Activated naive CD4-positive, alpha-beta T cell treated with anti-CD3 and anti-CD28 coated beads, Interleukin-2, amount 50 U/mL, for 24 hours (primary cell): ENCODE results near the gene ATG16L1.

Experiments used
- H3K27ac Mint-ChIP-seq: one replicate; pipeline ENCODE4 v1.8.0; 2021; ENCODE audit warnings: mild to moderate bottlenecking, mixed read lengths
- H3K27me3 Mint-ChIP-seq: one replicate; pipeline ENCODE4 v1.8.0; 2021; ENCODE audit warnings: mixed read lengths
- H3K36me3 Mint-ChIP-seq: one replicate; pipeline ENCODE4 v1.8.0; 2021; ENCODE audit warnings: mixed read lengths
- H3K4me1 Mint-ChIP-seq: one replicate; pipeline ENCODE4 v1.8.0; 2021; ENCODE audit warnings: mixed read lengths
- H3K4me3 Mint-ChIP-seq: one replicate; pipeline ENCODE4 v1.8.0; 2021; ENCODE audit warnings: mild to moderate bottlenecking, mixed read lengths
- H3K9me3 Mint-ChIP-seq: one replicate; pipeline ENCODE4 v1.8.0; 2021; ENCODE audit warnings: mixed read lengths

ATG16L1 gene

GRCh38 chr2:233221378-233222063 is 30.0 kb upstream of the ATG16L1 start:
- Mint-ChIP-seq H3K9me3 (no peaks in the 10 kb centered on the region), H3K4me1 (peaks cover 4% of the 10 kb centered on the region), H3K27ac (no peak overlapping the region), H3K27me3 (no peaks in the 10 kb centered on the region), H3K36me3 (peaks cover 2% of the 10 kb centered on the region), H3K4me3 (no peak overlapping the region)

GRCh38 chr2:233223059-233223894 is 28.2 kb upstream of the ATG16L1 start:
- Mint-ChIP-seq H3K27ac (no peak overlapping the region), H3K4me3 (no peak overlapping the region), H3K9me3 (no peaks in the 10 kb centered on the region), H3K27me3 (no peaks in the 10 kb centered on the region), H3K4me1 (peaks cover 4% of the 10 kb centered on the region), H3K36me3 (peaks cover 2% of the 10 kb centered on the region)

GRCh38 chr2:233225230-233226068 is 26.0 kb upstream of the ATG16L1 start:
- Mint-ChIP-seq H3K27me3 (no peaks in the 10 kb centered on the region), H3K4me3 (no peak overlapping the region), H3K36me3 (peaks cover 2% of the 10 kb centered on the region), H3K27ac (no peak overlapping the region), H3K9me3 (no peaks in the 10 kb centered on the region), H3K4me1 (peaks cover 4% of the 10 kb centered on the region)

GRCh38 chr2:233226511-233227031 is 24.9 kb upstream of the ATG16L1 start:
- H3K4me1 Mint-ChIP-seq: peaks cover 8% of the 10 kb centered on the region
- H3K4me3 Mint-ChIP-seq: no peak overlapping the region
- peaks cover 2% of the 10 kb centered on the region for H3K36me3 Mint-ChIP-seq
- no peaks in the 10 kb centered on the region for H3K27me3 Mint-ChIP-seq
- no peaks in the 10 kb centered on the region for H3K9me3 Mint-ChIP-seq
- no peak overlapping the region for H3K27ac Mint-ChIP-seq

GRCh38 chr2:233227346-233227978 is 24.0 kb upstream of the ATG16L1 start:
- Mint-ChIP-seq H3K4me3 (no peak overlapping the region), H3K4me1 (peaks cover 8% of the 10 kb centered on the region), H3K27me3 (no peaks in the 10 kb centered on the region), H3K27ac (peak overlapping the region; percentile 8), H3K9me3 (no peaks in the 10 kb centered on the region), H3K36me3 (peaks cover 2% of the 10 kb centered on the region)

GRCh38 chr2:233228376-233228775 is 23.1 kb upstream of the ATG16L1 start:
- H3K36me3 Mint-ChIP-seq: peaks cover 2% of the 10 kb centered on the region
- peaks cover 8% of the 10 kb centered on the region for H3K4me1 Mint-ChIP-seq
- no peak overlapping the region for H3K4me3 Mint-ChIP-seq
- H3K27me3 Mint-ChIP-seq: no peaks in the 10 kb centered on the region
- no peaks in the 10 kb centered on the region for H3K9me3 Mint-ChIP-seq
- H3K27ac Mint-ChIP-seq: no peak overlapping the region

- Mint-ChIP-seq H3K36me3 (no peaks in the 10 kb centered on the region), H3K4me1 (peaks cover 27% of the 10 kb centered on the region), H3K27ac (no peak overlapping the region), H3K27me3 (no peaks in the 10 kb centered on the region), H3K9me3 (no peaks in the 10 kb centered on the region), H3K4me3 (peak overlapping the region; percentile 40)
Observed at GRCh38 chr2:233233618-233234230, 17.7 kb upstream of the ATG16L1 start.

- Mint-ChIP-seq H3K4me1 (peaks cover 33% of the 10 kb centered on the region), H3K27ac (peak overlapping the region; percentile 62), H3K9me3 (no peaks in the 10 kb centered on the region), H3K4me3 (peak overlapping the region; percentile 40), H3K36me3 (no peaks in the 10 kb centered on the region), H3K27me3 (no peaks in the 10 kb centered on the region)
Observed at GRCh38 chr2:233234264-233234663, 17.2 kb upstream of the ATG16L1 start.

GRCh38 chr2:233234996-233235395 is 16.5 kb upstream of the ATG16L1 start:
- Mint-ChIP-seq H3K27ac (no peak overlapping the region), H3K4me3 (no peak overlapping the region), H3K9me3 (no peaks in the 10 kb centered on the region), H3K4me1 (peaks cover 40% of the 10 kb centered on the region), H3K27me3 (no peaks in the 10 kb centered on the region), H3K36me3 (no peaks in the 10 kb centered on the region)

- Mint-ChIP-seq H3K4me3 (no peak overlapping the region), H3K27me3 (no peaks in the 10 kb centered on the region), H3K27ac (no peak overlapping the region), H3K9me3 (no peaks in the 10 kb centered on the region), H3K4me1 (peaks cover 44% of the 10 kb centered on the region), H3K36me3 (no peaks in the 10 kb centered on the region)
Observed at GRCh38 chr2:233235977-233236376, 15.5 kb upstream of the ATG16L1 start.

GRCh38 chr2:233236820-233237589 is 14.5 kb upstream of the ATG16L1 start:
- Mint-ChIP-seq H3K9me3 (no peaks in the 10 kb centered on the region), H3K27me3 (no peaks in the 10 kb centered on the region), H3K4me3 (no peak overlapping the region), H3K4me1 (peaks cover 53% of the 10 kb centered on the region), H3K36me3 (no peaks in the 10 kb centered on the region), H3K27ac (peak overlapping the region; percentile 12)

GRCh38 chr2:233240897-233241296 is 10.6 kb upstream of the ATG16L1 start:
- Mint-ChIP-seq H3K9me3 (no peaks in the 10 kb centered on the region), H3K4me1 (peaks cover 65% of the 10 kb centered on the region), H3K36me3 (no peaks in the 10 kb centered on the region), H3K27me3 (no peaks in the 10 kb centered on the region), H3K27ac (peak overlapping the region; percentile 81), H3K4me3 (peak overlapping the region; percentile 55)

- no peak overlapping the region for H3K4me3 Mint-ChIP-seq
- H3K36me3 Mint-ChIP-seq: no peaks in the 10 kb centered on the region
- H3K4me1 Mint-ChIP-seq: peaks cover 70% of the 10 kb centered on the region
- no peaks in the 10 kb centered on the region for H3K27me3 Mint-ChIP-seq
- H3K9me3 Mint-ChIP-seq: no peaks in the 10 kb centered on the region
- H3K27ac Mint-ChIP-seq: no peak overlapping the region
Observed at GRCh38 chr2:233241803-233242202, 9.7 kb upstream of the ATG16L1 start.

GRCh38 chr2:233242231-233242927 is 9.1 kb upstream of the ATG16L1 start:
- H3K4me3 Mint-ChIP-seq: peak overlapping the region; percentile 8
- H3K27me3 Mint-ChIP-seq: no peaks in the 10 kb centered on the region
- H3K9me3 Mint-ChIP-seq: no peaks in the 10 kb centered on the region
- no peaks in the 10 kb centered on the region for H3K36me3 Mint-ChIP-seq
- no peak overlapping the region for H3K27ac Mint-ChIP-seq
- peaks cover 71% of the 10 kb centered on the region for H3K4me1 Mint-ChIP-seq
